NCI-H2227 treated with DMSO at 0.1 percent for 48 hours (cell line): ENCODE results near the gene ADAMTS2.

Source experiments
- DNase-seq: peaks from one replicate; lab custom pipeline; 2025; lab: John Stamatoyannopoulos, UW

The ADAMTS2 gene

GRCh38 chr5:179232091-179232735, 113.0 kb downstream of the ADAMTS2 start:
- DNase-seq = no peak

DNA sequence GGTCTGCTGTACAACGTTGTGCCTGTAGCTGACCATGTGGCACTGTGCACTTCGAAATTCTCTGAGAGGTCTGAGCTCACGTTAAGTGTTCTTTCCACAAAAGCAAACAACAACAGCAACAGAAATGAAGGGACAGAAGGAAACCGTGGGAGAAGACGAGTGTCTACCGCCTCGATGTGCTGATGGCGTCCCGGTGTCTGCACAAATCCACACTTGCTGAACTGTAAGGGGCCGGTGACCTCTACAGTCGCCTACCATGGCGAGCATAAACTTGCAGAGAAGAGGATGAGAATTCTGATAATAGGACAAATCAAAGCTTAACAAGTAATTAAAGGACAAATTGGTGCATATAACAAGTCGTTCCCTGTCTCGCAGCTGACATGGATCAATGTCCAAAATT, 114.0 kb downstream of the ADAMTS2 start:
- DNase-seq = no peak

DNA sequence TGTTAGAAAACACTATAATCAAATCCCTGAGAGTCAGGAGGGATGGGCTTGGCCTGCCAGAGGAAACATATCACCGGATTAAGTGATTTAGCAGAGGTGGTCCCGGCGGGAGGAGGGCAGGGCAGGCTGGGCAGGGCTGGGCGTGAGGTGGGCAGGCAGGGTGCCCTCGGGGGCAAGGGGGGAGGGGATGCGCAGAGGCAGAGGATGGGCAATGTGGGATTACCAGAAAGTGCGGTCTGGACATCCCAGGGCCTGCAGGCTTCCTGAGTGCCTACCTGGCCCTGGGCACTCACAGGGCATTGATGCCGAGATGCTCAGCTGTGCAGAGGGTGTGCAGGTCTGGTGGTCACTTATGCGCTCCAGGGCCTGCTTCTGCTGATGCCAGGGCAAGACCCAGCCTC, 115.2 kb downstream of the ADAMTS2 start:
- DNase-seq = no peak

DNA sequence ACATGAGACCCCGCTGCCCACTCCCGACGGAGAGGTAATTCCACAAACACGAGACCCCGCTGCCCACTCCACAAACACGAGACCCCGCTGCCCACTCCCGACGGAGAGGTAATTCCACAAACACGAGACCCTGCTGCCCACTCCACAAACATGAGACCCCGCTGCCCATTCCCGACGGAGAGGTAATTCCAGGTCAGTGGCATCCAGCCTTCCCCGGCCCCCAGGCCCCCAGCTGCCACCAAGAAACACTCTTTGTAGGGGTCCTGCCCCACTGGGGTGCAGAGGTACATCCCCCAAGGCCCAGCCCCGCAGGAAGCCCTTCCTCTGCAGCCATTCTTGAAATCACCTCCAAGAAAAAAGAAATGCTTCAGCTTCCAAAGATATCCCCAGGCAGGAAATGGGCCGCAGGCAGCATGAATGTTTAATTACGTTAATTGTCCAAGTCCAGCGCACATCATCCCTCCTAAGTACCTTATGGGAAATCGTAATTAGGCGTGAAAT, 115.9 kb downstream of the ADAMTS2 start:
- DNase-seq = no peak

- DNase-seq = no peak
Observed at GRCh38 chr5:179228341-179229121, 116.7 kb downstream of the ADAMTS2 start.

GRCh38 chr5:179227580-179228311, 117.5 kb downstream of the ADAMTS2 start:
- DNase-seq = no peak

DNA sequence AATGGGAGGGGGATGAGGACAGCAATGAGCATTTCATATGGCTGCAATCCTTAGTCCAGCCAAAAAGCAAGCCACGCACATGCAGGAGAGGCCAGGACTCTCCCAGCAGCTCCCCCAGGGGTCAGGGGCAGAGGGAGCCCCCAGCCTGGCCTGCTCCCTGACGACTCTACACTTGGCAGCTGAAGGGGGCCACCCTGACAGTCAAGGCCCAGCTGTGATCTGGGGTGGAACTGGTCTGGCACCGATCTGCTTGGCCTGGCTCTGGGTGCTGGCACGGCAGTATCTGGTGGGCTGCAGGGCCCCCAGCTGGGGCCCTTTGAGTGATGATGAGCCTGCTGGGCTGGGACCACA, 118.1 kb downstream of the ADAMTS2 start:
- DNase-seq = no peak

GRCh38 chr5:179226696-179227095, 118.6 kb downstream of the ADAMTS2 start:
- no peak for DNase-seq

- no peak for DNase-seq
Observed at GRCh38 chr5:179225387-179225786, 119.9 kb downstream of the ADAMTS2 start.

GRCh38 chr5:179224741-179225140, 120.5 kb downstream of the ADAMTS2 start:
- DNase-seq = no peak

- no peak for DNase-seq
Observed at GRCh38 chr5:179223961-179224360, 121.3 kb downstream of the ADAMTS2 start.

DNA sequence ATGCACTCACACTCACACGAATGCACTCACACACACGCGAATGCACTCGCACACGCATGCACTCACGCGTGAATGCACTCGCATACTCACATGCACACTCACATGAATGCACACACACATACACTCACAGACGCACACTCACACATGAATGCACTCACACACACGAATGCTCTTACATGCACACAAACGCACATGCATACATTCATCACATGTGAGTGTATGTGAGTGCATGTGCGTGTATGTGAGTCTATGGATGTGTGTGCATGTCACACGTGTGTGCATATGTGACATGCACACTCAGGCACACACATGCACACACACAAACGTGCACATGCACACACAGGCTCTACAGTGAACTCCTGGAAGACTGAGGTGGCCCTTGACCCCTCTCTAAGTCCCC, 121.7 kb downstream of the ADAMTS2 start:
- no peak for DNase-seq

DNA sequence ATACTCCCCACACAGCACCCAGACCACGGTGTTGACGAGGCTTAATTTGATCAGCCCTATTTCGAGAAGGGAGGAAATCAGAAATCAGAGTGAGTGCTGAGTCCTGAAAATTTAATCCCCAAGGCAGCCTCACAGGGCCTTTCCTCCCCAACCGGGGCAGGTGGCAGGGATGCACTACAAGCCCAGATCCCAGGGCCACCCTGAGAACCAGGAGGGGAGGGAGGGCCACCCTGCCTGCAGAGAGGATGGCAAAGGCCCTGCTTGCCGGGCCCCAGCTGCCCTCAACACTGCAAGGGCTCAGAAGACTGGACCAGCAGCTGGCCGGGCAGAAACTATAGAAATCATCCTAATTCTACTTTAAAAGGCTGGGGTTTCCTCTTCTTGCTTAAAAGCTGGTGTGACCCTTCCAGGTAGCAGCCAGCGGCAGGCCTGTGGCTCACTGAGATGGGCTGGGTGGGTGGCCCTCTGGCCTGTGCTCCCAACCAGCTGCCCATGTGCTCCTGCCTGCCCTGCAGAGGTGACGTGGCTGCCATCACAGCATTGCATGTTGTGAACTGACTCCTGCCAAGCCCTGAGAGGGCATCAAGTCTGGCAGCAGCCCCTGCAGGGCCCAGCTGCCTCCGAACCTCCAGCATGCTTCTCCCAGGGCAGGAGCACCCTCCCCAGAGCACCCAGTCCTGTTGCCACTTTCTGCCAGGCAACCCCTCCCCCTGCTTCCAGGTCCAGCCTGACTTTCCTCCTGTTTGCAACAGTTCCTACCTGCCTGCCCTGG, 122.8 kb downstream of the ADAMTS2 start:
- no peak for DNase-seq

DNA sequence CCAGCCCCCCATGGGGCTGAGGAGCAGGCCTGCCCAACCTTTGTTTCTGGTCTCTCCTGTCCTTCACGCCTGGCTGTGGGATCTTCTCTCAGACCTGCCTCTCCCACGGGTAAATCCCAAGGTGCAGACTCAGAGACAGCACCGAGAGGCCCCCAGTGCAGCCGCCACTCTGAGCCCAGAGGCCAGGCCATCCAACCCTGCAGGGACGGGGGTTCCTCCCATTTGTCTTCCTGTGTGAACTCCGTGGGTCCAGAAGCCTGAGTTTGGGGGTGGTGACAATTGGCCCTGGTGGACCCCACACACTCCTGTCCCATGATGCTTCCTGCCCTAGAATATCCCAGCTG, 123.4 kb downstream of the ADAMTS2 start:
- DNase-seq = no peak

- no peak for DNase-seq
Observed at GRCh38 chr5:179221196-179221876, 123.9 kb downstream of the ADAMTS2 start.

GRCh38 chr5:179220716-179221115, 124.5 kb downstream of the ADAMTS2 start:
- no peak for DNase-seq

DNA sequence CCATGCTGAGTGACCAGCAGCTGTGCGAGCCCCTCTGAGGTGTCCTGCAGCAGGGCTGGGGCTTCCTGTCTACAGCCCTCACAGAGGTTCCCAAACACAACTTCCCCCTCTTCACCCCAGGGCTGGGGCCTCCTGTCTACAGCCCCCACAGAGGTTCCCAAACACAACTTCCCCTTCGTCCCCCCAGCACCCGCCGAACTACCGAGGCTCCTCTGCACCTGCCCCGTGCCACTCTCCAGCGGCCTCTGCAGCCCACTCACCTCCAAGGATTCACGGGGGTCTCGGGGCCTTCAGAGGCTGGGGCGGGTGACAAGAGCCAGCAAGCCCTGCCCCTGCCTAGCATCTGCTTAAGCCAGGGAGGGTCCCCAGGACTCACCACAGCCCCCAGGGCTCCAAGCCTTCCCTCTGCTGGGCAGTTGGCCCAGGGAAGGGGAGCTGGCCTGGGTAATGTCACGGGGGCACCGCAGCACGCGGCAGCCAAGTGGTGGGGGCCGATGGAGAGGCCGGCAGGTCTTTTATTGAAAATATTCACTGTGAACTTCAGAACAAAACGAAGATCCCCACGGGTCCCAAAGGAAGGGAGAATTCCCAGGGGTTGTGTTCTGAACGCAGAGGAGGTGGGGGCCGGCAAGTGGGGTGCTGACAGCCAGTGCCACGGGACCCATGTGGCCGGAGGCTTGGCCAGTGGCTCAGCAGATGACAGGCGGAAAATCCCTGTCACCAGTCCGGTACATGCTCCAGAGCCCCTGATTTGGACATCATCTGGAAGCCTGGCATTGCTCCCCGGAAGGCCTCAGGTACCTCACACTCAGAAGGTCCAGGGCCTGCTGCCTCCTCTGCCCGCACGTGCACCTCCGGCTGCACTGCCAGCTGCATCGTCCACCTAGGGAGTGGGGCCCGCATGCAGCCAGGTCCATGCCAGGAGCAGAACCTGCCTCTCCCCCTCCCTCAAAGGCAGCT, 125.3 kb downstream of the ADAMTS2 start:
- no peak for DNase-seq

- DNase-seq = no peak
Observed at GRCh38 chr5:179218943-179219330, 126.3 kb downstream of the ADAMTS2 start.

DNA sequence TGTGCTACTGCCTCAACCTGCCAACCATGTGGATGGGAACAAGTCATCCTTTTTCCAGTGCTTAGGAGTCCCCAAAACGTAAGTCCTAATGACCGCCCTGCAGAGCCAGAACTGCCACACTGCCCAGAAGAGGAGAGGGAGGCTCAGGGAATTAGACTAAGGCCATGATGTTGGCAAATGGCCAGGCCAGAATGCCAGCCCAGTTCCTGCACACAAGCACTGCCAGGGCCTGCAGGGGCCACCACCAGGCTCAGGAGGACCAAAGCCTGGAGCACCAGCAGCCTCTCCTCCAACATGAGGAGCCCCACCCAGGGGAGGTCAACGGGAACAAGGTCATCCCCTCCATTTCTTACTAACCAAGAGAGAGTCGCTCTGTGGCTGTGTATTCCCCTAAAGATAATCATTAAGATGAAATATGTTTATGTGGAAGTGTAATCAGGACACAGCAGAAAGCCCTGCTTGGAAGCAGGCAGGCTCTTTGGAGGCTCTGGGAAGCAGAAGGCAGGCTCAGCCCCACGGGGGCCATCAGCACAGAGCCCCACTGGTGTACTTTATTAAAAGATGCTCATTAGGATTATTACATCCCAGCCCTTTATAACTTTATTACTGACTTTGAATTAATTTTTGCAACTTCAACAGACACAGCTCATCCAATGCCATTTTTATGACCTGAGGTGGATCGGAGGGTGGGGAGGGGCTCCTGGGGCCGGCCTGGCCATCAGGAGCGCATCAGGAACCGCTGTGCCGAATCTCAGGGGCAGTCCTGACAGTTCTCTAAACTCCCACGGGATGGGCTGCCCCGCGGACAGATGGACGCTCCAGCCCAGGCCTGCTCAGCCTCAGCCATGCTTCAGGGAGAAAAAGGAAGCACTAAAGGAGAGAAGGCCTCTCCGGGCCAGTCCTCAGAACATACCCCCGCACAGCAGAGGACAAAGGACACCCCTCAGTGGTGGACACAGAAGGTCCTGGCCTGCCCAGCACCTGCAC, 127.0 kb downstream of the ADAMTS2 start:
- no peak for DNase-seq
